ENCODE data around the gene APOL3.

- TF ChIP-seq, protein P1, sequence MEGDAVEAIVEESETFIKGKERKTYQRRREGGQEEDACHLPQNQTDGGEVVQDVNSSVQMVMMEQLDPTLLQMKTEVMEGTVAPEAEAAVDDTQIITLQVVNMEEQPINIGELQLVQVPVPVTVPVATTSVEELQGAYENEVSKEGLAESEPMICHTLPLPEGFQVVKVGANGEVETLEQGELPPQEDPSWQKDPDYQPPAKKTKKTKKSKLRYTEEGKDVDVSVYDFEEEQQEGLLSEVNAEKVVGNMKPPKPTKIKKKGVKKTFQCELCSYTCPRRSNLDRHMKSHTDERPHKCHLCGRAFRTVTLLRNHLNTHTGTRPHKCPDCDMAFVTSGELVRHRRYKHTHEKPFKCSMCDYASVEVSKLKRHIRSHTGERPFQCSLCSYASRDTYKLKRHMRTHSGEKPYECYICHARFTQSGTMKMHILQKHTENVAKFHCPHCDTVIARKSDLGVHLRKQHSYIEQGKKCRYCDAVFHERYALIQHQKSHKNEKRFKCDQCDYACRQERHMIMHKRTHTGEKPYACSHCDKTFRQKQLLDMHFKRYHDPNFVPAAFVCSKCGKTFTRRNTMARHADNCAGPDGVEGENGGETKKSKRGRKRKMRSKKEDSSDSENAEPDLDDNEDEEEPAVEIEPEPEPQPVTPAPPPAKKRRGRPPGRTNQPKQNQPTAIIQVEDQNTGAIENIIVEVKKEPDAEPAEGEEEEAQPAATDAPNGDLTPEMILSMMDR (IDR thresholded peaks at IDR 0.05), result no peak
- TF ChIP-seq, protein P2, sequence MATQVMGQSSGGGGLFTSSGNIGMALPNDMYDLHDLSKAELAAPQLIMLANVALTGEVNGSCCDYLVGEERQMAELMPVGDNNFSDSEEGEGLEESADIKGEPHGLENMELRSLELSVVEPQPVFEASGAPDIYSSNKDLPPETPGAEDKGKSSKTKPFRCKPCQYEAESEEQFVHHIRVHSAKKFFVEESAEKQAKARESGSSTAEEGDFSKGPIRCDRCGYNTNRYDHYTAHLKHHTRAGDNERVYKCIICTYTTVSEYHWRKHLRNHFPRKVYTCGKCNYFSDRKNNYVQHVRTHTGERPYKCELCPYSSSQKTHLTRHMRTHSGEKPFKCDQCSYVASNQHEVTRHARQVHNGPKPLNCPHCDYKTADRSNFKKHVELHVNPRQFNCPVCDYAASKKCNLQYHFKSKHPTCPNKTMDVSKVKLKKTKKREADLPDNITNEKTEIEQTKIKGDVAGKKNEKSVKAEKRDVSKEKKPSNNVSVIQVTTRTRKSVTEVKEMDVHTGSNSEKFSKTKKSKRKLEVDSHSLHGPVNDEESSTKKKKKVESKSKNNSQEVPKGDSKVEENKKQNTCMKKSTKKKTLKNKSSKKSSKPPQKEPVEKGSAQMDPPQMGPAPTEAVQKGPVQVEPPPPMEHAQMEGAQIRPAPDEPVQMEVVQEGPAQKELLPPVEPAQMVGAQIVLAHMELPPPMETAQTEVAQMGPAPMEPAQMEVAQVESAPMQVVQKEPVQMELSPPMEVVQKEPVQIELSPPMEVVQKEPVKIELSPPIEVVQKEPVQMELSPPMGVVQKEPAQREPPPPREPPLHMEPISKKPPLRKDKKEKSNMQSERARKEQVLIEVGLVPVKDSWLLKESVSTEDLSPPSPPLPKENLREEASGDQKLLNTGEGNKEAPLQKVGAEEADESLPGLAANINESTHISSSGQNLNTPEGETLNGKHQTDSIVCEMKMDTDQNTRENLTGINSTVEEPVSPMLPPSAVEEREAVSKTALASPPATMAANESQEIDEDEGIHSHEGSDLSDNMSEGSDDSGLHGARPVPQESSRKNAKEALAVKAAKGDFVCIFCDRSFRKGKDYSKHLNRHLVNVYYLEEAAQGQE (IDR thresholded peaks at IDR 0.05; ENCODE audit: insufficient read depth in 1 of 2, low read depth in 2 of 2, low read length in 1 of 2), result no peak
Observed at GRCh38 chr22:36147196-36147791, 13.3 kb downstream of the APOL3 start.
